CD4-positive, alpha-beta T cell (primary cell): Measurements from ENCODE around the gene GPR137. TPM values are rescaled to one million over a fixed set of nuclear protein-coding genes. Genes with fewer than 3 reads are reported as not detected.

Experiments
- ATAC-seq: fragments of 200-7000 bp; cut with Tn5 transposase; one replicate; pipeline ENCODE4 v1.10.0; 2022; ENCODE audit warnings: mild to moderate bottlenecking; ENCODE audit not compliant: poor library complexity
- CTCF ChIA-PET: fragments of 350-600 bp; sonication (Branson Sonifier 250); formaldehyde crosslinking; loops from one replicate; lab custom pipeline; 2021; ENCODE audit warnings: antibody characterized with exemption, inconsistent platforms; lab: Charles Lee
- POLR2A ChIA-PET: fragments of 350-600 bp; sonication (Branson Sonifier 250); formaldehyde crosslinking; loops from one replicate; lab custom pipeline; 2021; ENCODE audit warnings: antibody characterized with exemption, inconsistent platforms; lab: Charles Lee
- DNase-seq, 14 experiments: peaks; one replicate each; pipeline ENCODE4 v3.0.0-alpha.2; 2013 to 2020; ENCODE audit warnings: mixed read lengths in 2 of 14
- H3K27ac ChIP-seq, 2 donors: one replicate each; pipeline versions ENCODE4 v1.5.1 to v1.7.0; 2013; ENCODE audit warnings: low read length in 2 of 2, low read depth in 1 of 2, mild to moderate bottlenecking in 1 of 2
- H3K27me3 ChIP-seq, 2 experiments: 1 replicate in 1 of 2; 2 replicates in 1 of 2; pipeline versions ENCODE4 v1.6.1 to v1.7.0; 2013; ENCODE audit warnings: low read length in 2 of 2, control low read depth in 1 of 2, mild to moderate bottlenecking in 1 of 2, moderate library complexity in 1 of 2; ENCODE audit not compliant: insufficient read depth in 2 of 2, control insufficient read depth in 1 of 2
- H3K36me3 ChIP-seq: one replicate; pipeline ENCODE4 v1.6.1; 2013; ENCODE audit warnings: low read length, control low read depth; ENCODE audit not compliant: insufficient read depth
- H3K4me1 ChIP-seq: one replicate; pipeline ENCODE4 v1.6.1; 2013; ENCODE audit warnings: low read length, control low read depth; ENCODE audit not compliant: insufficient read depth
- H3K4me3 ChIP-seq: one replicate; pipeline ENCODE4 v1.5.1; 2013; ENCODE audit warnings: mild to moderate bottlenecking, low read length, moderate library complexity
- H3K9me3 ChIP-seq, 2 experiments: 1 replicate in 1 of 2; 2 replicates in 1 of 2; pipeline versions ENCODE4 v1.6.1 to v1.7.0; 2013; ENCODE audit warnings: low read length in 2 of 2, mild to moderate bottlenecking in 2 of 2, control low read depth in 1 of 2, moderate library complexity in 1 of 2; ENCODE audit not compliant: control insufficient read depth in 1 of 2, insufficient read depth in 1 of 2
- H3K27ac Mint-ChIP-seq: one replicate; pipeline ENCODE4 v1.8.0; 2020; ENCODE audit warnings: mixed read lengths
- H3K27me3 Mint-ChIP-seq: one replicate; pipeline ENCODE4 v1.8.0; 2021; ENCODE audit warnings: mixed read lengths
- H3K36me3 Mint-ChIP-seq: one replicate; pipeline ENCODE4 v1.8.0; 2021; ENCODE audit warnings: low read depth, mixed read lengths
- H3K4me1 Mint-ChIP-seq: one replicate; pipeline ENCODE4 v1.8.0; 2021; ENCODE audit warnings: low read depth, mixed read lengths
- H3K4me3 Mint-ChIP-seq: one replicate; pipeline ENCODE4 v1.8.0; 2020; ENCODE audit warnings: mild to moderate bottlenecking, mixed read lengths
- H3K9me3 Mint-ChIP-seq: one replicate; pipeline ENCODE4 v1.8.0; 2020; ENCODE audit warnings: mixed read lengths
- intact Hi-C, 2 experiments: fragments of 100-400 bp; cut with DNase I in 1 of 2; cut with micrococcal nuclease in 1 of 2; formaldehyde crosslinking; loops; one replicate each; pipeline versions ENCODE4 v1.15.1 to v1.9.0; 2023 to 2025; cut with DNase I, micrococcal nuclease
- total RNA-seq, 174 experiments: library from RNA in 2 of 174; stranded (reverse) in 2 of 174; gene quantifications; one replicate each; pipeline ENCODE4 v1.2.3 and lab custom pipeline; 2021 to 2026
- TF ChIP-seq, protein P1 (sequence below): fragments of 200-600 bp; IDR thresholded peaks from one replicate; pipeline ENCODE4 v1.8.0; 2022; ENCODE audit warnings: antibody characterized with exemption, mild to moderate bottlenecking

GPR137 gene
- total RNA-seq, 2 experiments from 2014 or later = 13.8 to 16.6 TPM

DNA sequence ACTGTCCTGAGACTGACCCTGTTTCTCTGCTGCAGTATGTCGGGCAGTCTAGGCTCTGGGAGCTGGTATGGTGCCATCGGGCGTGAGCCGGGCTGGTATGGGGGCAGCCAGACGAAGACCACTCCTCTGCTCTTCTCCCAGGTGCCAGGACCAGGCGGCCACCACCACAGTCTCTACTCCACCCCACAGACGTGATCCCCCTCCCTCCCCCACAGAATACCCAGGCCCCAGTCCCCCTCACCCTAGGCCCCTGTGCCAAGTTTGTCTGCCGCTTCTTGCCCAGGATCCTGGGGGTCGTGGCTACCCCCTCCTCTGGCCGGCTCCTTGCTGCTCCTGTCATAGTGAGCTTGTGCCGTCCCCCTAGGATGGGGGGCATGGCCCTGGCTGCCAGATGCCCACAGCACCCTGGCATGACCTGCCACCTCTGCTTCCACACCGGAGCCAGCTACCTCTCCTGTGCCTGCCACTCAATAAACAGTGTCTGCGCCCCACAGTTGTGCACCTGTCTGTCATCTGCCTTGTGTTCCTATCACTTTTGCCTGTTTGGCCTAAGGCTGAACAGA is 3.4 kb downstream of the GPR137 start:
- Mint-ChIP-seq H3K4me3 (peak overlapping the region; percentile 45), H3K27ac (no peak overlapping the region), H3K36me3 (peaks cover 5% of the 10 kb centered on the region), H3K27me3 (peaks cover 25% of the 10 kb centered on the region), H3K4me1 (peaks cover 12% of the 10 kb centered on the region), H3K9me3 (no peaks in the 10 kb centered on the region)
- DNase-seq (no peak), ATAC-seq (no peak)
- Histone ChIP-seq H3K9me3 (peaks cover 0 to 10% of the 10 kb centered on the region in 2 experiments), H3K27me3 (peaks cover 27 to 35% of the 10 kb centered on the region in 2 experiments), H3K4me1 (peaks cover 34% of the 10 kb centered on the region), H3K27ac (no peak overlapping the region), H3K36me3 (peaks cover 3% of the 10 kb centered on the region), H3K4me3 (no peak overlapping the region)
- POLR2A ChIA-PET = interaction anchor here (1.3 to 2.2 kb wide), 2 partner anchors 11 to 15 kb away, joined by 4 to 9 read pairs; partner anchors contain the start of gene CATSPERZ
- TF ChIP-seq, protein P1, sequence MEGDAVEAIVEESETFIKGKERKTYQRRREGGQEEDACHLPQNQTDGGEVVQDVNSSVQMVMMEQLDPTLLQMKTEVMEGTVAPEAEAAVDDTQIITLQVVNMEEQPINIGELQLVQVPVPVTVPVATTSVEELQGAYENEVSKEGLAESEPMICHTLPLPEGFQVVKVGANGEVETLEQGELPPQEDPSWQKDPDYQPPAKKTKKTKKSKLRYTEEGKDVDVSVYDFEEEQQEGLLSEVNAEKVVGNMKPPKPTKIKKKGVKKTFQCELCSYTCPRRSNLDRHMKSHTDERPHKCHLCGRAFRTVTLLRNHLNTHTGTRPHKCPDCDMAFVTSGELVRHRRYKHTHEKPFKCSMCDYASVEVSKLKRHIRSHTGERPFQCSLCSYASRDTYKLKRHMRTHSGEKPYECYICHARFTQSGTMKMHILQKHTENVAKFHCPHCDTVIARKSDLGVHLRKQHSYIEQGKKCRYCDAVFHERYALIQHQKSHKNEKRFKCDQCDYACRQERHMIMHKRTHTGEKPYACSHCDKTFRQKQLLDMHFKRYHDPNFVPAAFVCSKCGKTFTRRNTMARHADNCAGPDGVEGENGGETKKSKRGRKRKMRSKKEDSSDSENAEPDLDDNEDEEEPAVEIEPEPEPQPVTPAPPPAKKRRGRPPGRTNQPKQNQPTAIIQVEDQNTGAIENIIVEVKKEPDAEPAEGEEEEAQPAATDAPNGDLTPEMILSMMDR = no peak
- CTCF ChIA-PET = interaction anchor here (0.5 to 1.2 kb wide), 2 partner anchors 10 to 11 kb away, joined by 3 to 4 read pairs; partner anchors contain the start of gene CATSPERZ
- intact Hi-C loops = no loop called here

DNA sequence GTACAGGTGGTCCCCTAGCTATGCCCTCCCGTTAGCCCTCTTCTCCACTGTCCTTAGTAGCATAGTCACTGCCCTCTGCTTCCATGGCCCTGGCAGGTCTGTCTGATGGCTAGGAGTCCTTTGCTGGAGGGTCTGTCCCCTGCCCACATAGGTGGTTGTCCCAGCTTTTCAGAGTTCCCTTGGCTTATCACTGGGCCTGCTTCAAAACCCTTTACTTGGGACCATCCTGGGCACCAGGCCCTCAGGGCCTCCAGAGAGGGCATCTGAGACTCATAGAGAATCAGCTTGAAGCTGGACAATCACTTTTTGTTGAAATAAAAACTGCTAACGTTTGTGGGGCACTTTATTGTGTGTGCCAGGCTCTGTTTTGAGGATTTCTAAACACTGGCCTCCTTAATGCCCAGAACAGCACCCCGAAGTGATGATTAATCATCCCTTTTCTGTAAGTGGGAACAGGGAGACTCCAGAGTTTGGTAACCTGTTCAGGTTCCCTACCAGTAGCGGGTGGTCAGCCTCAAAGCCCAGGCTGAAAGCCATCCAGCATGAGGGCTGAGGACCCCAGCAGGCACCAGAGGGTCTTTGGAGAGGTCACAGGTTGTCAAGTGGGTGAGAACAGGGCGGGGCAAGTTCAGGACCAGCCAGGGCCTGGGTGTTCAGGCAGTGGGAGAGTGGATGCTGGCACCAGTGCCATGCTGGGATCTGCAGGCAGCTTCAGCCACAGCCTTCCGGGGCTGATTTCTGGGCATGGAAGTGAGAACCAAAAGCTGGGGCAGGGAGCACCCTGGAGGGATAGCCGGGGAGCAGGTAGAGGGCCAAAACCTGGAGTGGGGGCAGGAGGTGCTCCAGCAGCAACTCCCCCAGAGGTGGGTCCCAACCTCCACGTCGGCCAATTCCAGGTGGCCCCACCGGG is 5.0 kb downstream of the GPR137 start:
- Mint-ChIP-seq H3K27me3 (peaks cover 37% of the 10 kb centered on the region), H3K36me3 (no peaks in the 10 kb centered on the region), H3K27ac (no peak overlapping the region), H3K4me3 (peak overlapping the region; percentile 76), H3K4me1 (peaks cover 12% of the 10 kb centered on the region), H3K9me3 (no peaks in the 10 kb centered on the region)
- Histone ChIP-seq H3K4me1 (peaks cover 27% of the 10 kb centered on the region), H3K36me3 (peaks cover 3% of the 10 kb centered on the region), H3K27ac (no peak overlapping the region), H3K27me3 (peaks cover 39 to 49% of the 10 kb centered on the region in 2 experiments), H3K9me3 (peaks cover 0 to 10% of the 10 kb centered on the region in 2 experiments), H3K4me3 (no peak overlapping the region)
- ChIA-PET POLR2A (interaction anchor here (0.9 to 2.2 kb wide), 4 partner anchors 10 to 22 kb away, joined by 3 to 9 read pairs (median 4); partner anchors contain the start of gene CATSPERZ), CTCF (interaction anchor here (1.1 to 1.3 kb wide), 2 partner anchors 19 to 86 kb away, joined by 3 to 5 read pairs; no protein-coding TSS in a partner anchor)
- TF ChIP-seq, protein P1 = no peak
- intact Hi-C loops = no loop called here
- ATAC-seq (no peak), DNase-seq (no peak)

DNA sequence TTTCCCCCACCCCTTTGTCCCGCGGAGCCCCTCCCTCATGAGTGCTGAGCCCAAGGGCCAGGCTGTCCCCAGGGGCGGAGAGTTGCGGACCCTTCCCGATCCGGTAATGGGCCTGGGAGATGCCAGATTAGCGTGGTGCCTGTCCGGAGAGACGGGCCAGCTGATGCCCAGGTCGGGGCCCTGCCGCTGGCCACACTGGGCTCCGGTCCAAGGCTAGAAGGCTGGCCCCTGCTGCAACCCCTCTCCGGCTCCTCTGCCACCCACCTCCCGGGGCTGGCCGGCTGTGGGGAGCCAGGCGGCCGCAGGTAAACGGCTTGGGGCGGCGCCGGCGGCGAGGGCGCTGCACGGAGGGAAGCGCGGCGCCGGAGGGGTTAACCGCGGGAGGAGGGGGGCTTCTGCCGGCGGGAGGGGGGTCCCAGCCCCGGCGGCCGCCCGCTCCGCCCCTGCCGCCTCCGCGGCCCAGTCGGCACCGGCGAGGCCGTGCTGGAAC is 5.7 kb downstream of the GPR137 start, which contains the start of gene KCNK4:
TSS of gene KCNK4 (plus strand) at position 41 of the 490 bp plus-strand sequence. CDS start 1,717 bp downstream, outside the sequence.
- H3K27ac Mint-ChIP-seq = no peak within 1 kb of the TSS
- POLR2A ChIA-PET = interaction anchor here (0.9 to 2.5 kb wide), 4 partner anchors 13 to 85 kb away, joined by 3 to 9 read pairs (median 5); partner anchors contain the start of gene FERMT3
- H3K27me3 Mint-ChIP-seq = peaks cover 44% of the 10 kb centered on the region
- CTCF ChIA-PET = interaction anchor here (1.1 kb wide), 1 partner anchor 87 kb away, joined by 3 read pairs; no protein-coding TSS in a partner anchor
- peak in 1 of 14 experiments; percentile 31 for DNase-seq
- peaks cover 0 to 10% of the 10 kb centered on the region in 2 experiments for H3K9me3 ChIP-seq
- H3K36me3 Mint-ChIP-seq = no peaks in the 10 kb centered on the region
- TF ChIP-seq, protein P1 = no peak
- H3K9me3 Mint-ChIP-seq = no peaks in the 10 kb centered on the region
- peaks cover 10% of the 10 kb centered on the region for H3K4me1 Mint-ChIP-seq
- no peak for ATAC-seq
- H3K4me1 ChIP-seq = peaks cover 21% of the 10 kb centered on the region
- H3K4me3 ChIP-seq = no peak within 1 kb of the TSS
- no peak within 1 kb of the TSS for H3K27ac ChIP-seq
- H3K36me3 ChIP-seq = peaks cover 3% of the 10 kb centered on the region
- intact Hi-C loops = no loop called here
- peak within 1 kb of the TSS; percentile 76 for H3K4me3 Mint-ChIP-seq
- H3K27me3 ChIP-seq = peaks cover 44 to 56% of the 10 kb centered on the region in 2 experiments
